Hepatocyte (in vitro differentiated cells): ENCODE data around the gene PRKAR2A.

Experiments
- EZH2 ChIP-seq: fragments of 200-600 bp; sonication (generic); IDR thresholded peaks from 2 replicates; pipeline ENCODE4 v1.6.1; 2016; ENCODE audit warnings: antibody characterized with exemption, mild to moderate bottlenecking, borderline replicate concordance
- TF ChIP-seq, protein P1 (sequence below): fragments of 200-600 bp; sonication (generic); IDR thresholded peaks from 2 replicates; pipeline ENCODE4 v1.5.1; 2016; ENCODE audit warnings: antibody characterized with exemption, mild to moderate bottlenecking; ENCODE audit not compliant: poor library complexity

- TF ChIP-seq, protein P1, sequence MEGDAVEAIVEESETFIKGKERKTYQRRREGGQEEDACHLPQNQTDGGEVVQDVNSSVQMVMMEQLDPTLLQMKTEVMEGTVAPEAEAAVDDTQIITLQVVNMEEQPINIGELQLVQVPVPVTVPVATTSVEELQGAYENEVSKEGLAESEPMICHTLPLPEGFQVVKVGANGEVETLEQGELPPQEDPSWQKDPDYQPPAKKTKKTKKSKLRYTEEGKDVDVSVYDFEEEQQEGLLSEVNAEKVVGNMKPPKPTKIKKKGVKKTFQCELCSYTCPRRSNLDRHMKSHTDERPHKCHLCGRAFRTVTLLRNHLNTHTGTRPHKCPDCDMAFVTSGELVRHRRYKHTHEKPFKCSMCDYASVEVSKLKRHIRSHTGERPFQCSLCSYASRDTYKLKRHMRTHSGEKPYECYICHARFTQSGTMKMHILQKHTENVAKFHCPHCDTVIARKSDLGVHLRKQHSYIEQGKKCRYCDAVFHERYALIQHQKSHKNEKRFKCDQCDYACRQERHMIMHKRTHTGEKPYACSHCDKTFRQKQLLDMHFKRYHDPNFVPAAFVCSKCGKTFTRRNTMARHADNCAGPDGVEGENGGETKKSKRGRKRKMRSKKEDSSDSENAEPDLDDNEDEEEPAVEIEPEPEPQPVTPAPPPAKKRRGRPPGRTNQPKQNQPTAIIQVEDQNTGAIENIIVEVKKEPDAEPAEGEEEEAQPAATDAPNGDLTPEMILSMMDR = no peak
- TF ChIP-seq EZH2 = no peak
Measured at GRCh38 chr3:48877671-48878070, 30.0 kb upstream of the PRKAR2A start.
